Heart left ventricle (tissue), 13 donors: ENCODE results near the gene TBXA2R.

Experiments used
- POLR2A ChIP-seq, 2 donors: fragments of 450-650 bp; IDR thresholded peaks; one replicate each; pipeline ENCODE4 v1.6.1; 2017; ENCODE audit warnings: antibody characterized with exemption in 2 of 2, mild to moderate bottlenecking in 2 of 2, moderate library complexity in 2 of 2
- TF ChIP-seq, protein P1 (sequence below), 12 donors: fragments of 200-600 bp; sonication (generic) in 4 of 12; IDR thresholded peaks; one replicate each; pipeline versions ENCODE4 v1.5.0 to v1.8.0; 2018 to 2022; ENCODE audit warnings: antibody characterized with exemption in 12 of 12, mild to moderate bottlenecking in 5 of 12
- donor health status: ischemic (EF 13 %, LVEDD 7.1; RV severe dilation, severe dysfunction).
- donor health status: DM: no; HTN: yes; CAD: no.
- donor health status: DM: no; HTN: no; CAD: no.
- donor health status: ischemic (EF 25% LVEDD 6.9; RV normal size, moderate dysfunction).
- donor health status: ischemic (EF 25% LVEDD 5.7; RV mildly dilated, moderate dysfunction).
- donor health status: ischemic (EF 35%, LVEDD 5.7; RV mildly dilated, moderate dysfunction).
- donor health status: nonischemic (EF 11% LVEDD 7.7; RV severe dilation, severe dysfunction).
- donor health status: DM: yes; HTN: yes; CAD: no.
- donor health status: PGD.
- donor health status: ischemic (EF 29% LVEDD 5.4; RV normal size, mild dysfunction).
- donor health status: nonischemic (EF 23%, LVEDD 6.1; RV moderate dilation, normal function).

DNA sequence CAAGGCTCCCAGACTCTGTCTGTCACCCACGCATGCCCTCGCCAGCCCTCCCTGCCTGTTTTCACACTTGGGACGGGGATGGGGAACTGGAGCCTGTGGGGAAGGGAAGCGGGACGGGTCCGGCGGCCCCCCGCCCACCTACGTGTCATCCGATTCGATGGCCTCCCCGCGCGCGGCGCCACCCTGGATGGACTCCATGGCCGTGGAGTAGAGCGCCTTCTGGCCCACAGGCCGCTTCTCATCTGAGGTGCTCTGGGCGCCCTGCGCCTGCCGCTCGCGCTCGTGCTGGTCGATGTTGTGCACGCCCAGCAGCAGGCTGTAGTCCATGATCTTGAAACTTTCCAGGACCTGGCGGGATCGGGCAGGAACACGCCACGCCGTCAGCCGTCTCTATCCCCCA lies 45.0 kb upstream of the TBXA2R start:
- TF ChIP-seq, protein P1, sequence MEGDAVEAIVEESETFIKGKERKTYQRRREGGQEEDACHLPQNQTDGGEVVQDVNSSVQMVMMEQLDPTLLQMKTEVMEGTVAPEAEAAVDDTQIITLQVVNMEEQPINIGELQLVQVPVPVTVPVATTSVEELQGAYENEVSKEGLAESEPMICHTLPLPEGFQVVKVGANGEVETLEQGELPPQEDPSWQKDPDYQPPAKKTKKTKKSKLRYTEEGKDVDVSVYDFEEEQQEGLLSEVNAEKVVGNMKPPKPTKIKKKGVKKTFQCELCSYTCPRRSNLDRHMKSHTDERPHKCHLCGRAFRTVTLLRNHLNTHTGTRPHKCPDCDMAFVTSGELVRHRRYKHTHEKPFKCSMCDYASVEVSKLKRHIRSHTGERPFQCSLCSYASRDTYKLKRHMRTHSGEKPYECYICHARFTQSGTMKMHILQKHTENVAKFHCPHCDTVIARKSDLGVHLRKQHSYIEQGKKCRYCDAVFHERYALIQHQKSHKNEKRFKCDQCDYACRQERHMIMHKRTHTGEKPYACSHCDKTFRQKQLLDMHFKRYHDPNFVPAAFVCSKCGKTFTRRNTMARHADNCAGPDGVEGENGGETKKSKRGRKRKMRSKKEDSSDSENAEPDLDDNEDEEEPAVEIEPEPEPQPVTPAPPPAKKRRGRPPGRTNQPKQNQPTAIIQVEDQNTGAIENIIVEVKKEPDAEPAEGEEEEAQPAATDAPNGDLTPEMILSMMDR (IDR thresholded peaks at IDR 0.05): no peak
- TF ChIP-seq POLR2A (IDR thresholded peaks at IDR 0.05): no peak
